ENCODE results near the gene RCAN1.
"Not testable (repeated sequence)": the region's sequence is repeated elsewhere in the genome, so short reads cannot be mapped to it uniquely, and the experiment has no call there.

Gene RCAN1

GRCh38 chr21:34567604-34568155 lies 47.2 kb downstream of the RCAN1 start:
- DNase-seq: no peak

GRCh38 chr21:34565238-34565637 lies 49.7 kb downstream of the RCAN1 start:
- no peak for DNase-seq

- DNase-seq: not testable (repeated sequence)
These were observed 51.5 kb downstream of the RCAN1 start for GRCh38 chr21:34563370-34563769.

GRCh38 chr21:34561806-34562205 lies 53.1 kb downstream of the RCAN1 start:
- no peak for DNase-seq

- DNase-seq: no peak
These were observed 54.3 kb downstream of the RCAN1 start for GRCh38 chr21:34560609-34561008.

- DNase-seq: no peak
These were observed 54.9 kb downstream of the RCAN1 start for GRCh38 chr21:34560021-34560420.

- no peak for DNase-seq
These were observed 55.8 kb downstream of the RCAN1 start for GRCh38 chr21:34559089-34559631.

- DNase-seq: no peak
These were observed 56.7 kb downstream of the RCAN1 start for GRCh38 chr21:34558166-34558565.

- DNase-seq: no peak
These were observed 57.7 kb downstream of the RCAN1 start for GRCh38 chr21:34557261-34557660.

GRCh38 chr21:34554670-34555069 lies 60.2 kb downstream of the RCAN1 start:
- not testable (repeated sequence) for DNase-seq

- no peak for DNase-seq
These were observed 60.7 kb downstream of the RCAN1 start for GRCh38 chr21:34554227-34554626.

- DNase-seq: no peak
These were observed 61.6 kb downstream of the RCAN1 start for GRCh38 chr21:34553151-34553952.

- no peak for DNase-seq
These were observed 62.4 kb downstream of the RCAN1 start for GRCh38 chr21:34552360-34553098.

- no peak for DNase-seq
These were observed 64.6 kb downstream of the RCAN1 start for GRCh38 chr21:34550182-34550799.

GRCh38 chr21:34548781-34549376 lies 66.0 kb downstream of the RCAN1 start:
- no peak for DNase-seq

GRCh38 chr21:34546542-34546941 lies 68.4 kb downstream of the RCAN1 start:
- no peak for DNase-seq

GRCh38 chr21:34545079-34545884 lies 69.6 kb downstream of the RCAN1 start:
- DNase-seq: no peak

- peak; percentile 59 for DNase-seq
These were observed 70.8 kb downstream of the RCAN1 start for GRCh38 chr21:34544032-34544496.

- DNase-seq: no peak
These were observed 71.9 kb downstream of the RCAN1 start for GRCh38 chr21:34543017-34543416.

- no peak for DNase-seq
These were observed 74.7 kb downstream of the RCAN1 start for GRCh38 chr21:34540206-34540605.

- no peak for DNase-seq
These were observed 77.1 kb downstream of the RCAN1 start for GRCh38 chr21:34537838-34538237.

- DNase-seq: no peak
These were observed 78.1 kb downstream of the RCAN1 start for GRCh38 chr21:34536820-34537219.
